GM13976 (cell line): ENCODE data around the gene CCDC126.

ENCODE experiments used
- DNase-seq: peaks from one replicate; pipeline ENCODE4 v3.0.0; 2012; ENCODE audit warnings: low spot score
- in situ Hi-C: fragments of 300-500 bp; cut with MboI; formaldehyde crosslinking; loops from one replicate; pipeline ENCODE4 v1.12.0; 2022; ENCODE audit warnings: low sequenced_read_pairs, mixed read lengths, inconsistent platforms; ENCODE audit not compliant: unreplicated experiment
- TF ChIP-seq, protein P1 (sequence below): IDR thresholded peaks from 2 replicates; pipeline ENCODE4 v1.5.1; 2012; ENCODE audit warnings: borderline replicate concordance, mild to moderate bottlenecking; ENCODE audit not compliant: insufficient read depth; ENCODE audit errors: extremely low read depth, missing control alignments, control extremely low read depth

CCDC126 gene

DNA sequence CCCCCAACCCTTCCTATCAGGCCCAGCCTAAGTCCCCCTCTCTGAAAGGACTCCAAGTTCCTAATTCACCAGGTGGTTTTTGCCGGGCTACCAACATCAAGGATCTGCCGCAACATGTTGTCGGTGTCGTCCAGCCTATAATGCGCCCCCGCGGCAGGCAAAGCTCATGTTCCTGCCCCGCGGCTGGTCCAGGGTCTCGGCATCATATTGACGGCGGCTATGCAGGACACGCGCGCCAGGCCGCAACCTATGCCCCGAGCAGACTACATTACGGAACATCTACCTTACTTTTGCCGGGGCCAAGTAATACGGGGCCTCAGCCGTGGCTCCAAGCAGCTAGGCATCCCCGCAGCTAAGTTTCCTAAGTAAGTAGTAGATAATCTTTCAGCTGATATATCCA, 58.3 kb downstream of the CCDC126 start:
- TF ChIP-seq, protein P1, sequence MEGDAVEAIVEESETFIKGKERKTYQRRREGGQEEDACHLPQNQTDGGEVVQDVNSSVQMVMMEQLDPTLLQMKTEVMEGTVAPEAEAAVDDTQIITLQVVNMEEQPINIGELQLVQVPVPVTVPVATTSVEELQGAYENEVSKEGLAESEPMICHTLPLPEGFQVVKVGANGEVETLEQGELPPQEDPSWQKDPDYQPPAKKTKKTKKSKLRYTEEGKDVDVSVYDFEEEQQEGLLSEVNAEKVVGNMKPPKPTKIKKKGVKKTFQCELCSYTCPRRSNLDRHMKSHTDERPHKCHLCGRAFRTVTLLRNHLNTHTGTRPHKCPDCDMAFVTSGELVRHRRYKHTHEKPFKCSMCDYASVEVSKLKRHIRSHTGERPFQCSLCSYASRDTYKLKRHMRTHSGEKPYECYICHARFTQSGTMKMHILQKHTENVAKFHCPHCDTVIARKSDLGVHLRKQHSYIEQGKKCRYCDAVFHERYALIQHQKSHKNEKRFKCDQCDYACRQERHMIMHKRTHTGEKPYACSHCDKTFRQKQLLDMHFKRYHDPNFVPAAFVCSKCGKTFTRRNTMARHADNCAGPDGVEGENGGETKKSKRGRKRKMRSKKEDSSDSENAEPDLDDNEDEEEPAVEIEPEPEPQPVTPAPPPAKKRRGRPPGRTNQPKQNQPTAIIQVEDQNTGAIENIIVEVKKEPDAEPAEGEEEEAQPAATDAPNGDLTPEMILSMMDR, result no peak
- DNase-seq, result no peak
- in situ Hi-C loops, result no loop called here

DNA sequence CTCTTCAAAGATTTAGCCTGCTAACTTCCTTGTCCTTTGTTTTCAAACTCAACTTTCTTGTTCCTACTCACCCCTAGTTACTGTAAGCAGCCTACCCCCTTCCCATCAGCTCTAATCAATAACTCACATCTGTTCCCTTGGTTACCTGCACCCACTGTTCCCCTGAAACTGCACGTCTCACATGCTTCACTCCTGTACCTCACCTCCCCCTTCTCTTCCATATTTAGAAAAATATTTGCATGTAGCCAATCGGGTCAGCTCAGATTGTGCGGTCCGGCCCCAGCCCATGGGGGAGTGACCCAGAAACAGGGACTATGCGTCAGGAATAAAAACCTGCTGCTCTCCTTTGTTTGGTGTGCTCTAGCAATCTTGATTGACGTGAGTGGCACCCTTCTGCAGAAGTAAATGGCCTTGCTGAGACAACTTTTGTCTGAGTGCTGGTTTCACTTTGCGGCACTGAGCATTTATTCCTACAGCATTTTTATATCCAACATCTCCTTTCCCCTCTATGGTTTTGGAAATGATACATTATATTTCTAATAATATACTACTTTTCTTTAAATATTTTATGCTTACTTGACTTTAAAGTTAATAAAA, 61.7 kb downstream of the CCDC126 start:
- in situ Hi-C loops, result no loop called here
- TF ChIP-seq, protein P1, result no peak

DNA sequence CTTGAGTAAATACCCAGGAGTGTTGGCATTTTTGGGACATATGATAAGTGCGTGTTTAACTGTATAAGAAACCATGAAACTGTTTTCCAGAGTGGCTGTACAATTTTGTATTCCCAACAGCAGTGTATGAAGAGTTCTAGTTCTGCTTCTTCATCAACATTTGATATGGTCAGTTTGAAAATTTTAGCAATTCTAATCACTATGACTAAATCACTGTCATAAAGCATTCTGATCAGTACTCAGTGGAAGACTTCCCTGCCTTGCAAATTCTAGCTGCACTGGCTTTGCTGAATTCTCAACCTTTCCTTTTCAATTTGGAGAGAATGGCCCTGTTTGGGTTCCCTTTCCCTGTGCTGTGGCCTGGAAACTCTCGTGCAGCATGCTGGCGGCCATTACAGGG, 64.2 kb downstream of the CCDC126 start:
- in situ Hi-C loops, result no loop called here
- TF ChIP-seq, protein P1, result no peak
- DNase-seq, result no peak

More for the DNA sequence above, 61.7 kb downstream of the CCDC126 start:
- no peak for DNase-seq

DNA sequence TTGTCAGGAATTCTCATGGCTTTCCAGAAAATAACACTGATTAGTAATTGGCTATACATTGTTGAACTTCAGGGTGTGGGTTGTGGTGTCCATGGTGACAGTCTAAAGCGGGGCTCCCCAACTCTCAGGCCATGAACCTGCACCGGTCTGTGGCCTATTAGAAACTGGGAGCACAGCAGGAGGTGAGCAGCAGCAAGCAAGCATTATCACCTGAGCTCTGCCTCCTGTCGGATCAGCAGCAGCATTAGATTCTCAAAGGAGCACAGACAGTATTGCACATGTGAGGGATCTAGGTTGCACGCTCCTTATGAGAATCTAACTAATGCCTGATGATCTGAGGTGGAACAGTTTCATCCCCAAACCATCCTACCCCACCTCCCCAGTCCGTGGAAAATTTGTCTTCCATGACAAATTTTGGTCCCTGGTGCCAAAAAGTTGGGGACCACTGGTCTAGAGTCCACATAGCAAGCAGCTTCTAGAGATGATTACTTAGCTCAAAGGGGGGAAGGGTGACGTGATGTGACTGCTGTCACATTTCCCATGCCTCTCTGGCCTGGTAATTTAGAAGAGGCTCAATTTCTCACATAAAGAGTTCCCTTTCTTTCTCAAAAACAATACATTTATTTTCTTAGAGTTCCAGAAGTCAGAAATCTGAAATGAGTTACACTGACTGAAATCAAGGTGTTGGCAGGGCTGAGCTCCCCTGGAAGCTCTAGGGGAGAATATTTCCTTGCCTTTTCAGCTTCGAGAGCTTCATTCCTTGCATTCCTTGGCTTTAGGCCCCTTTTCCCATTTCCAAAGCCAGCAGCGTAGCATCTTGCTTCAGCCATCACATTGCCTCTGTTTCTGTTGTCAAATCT, 65.2 kb downstream of the CCDC126 start:
- TF ChIP-seq, protein P1, result no peak
- no peak for DNase-seq
- in situ Hi-C loops, result no loop called here

DNA sequence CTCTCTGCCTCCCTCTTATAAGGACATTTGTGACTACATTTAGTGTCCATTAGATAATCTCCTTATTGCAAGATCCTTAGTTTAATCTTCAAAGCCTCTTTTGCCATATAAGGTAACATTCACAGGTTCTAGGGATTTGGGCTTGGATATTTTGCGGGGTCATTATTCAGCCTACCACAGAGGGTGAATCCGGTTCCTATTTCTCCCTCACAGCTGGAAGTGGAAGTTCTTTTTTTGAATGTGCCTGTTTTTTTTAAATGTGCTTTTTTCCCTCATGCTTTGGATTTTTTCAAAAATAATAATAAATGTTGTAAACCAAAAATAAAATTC, 65.8 kb downstream of the CCDC126 start:
- no peak for DNase-seq
- TF ChIP-seq, protein P1, result no peak
- in situ Hi-C loops, result no loop called here

DNA sequence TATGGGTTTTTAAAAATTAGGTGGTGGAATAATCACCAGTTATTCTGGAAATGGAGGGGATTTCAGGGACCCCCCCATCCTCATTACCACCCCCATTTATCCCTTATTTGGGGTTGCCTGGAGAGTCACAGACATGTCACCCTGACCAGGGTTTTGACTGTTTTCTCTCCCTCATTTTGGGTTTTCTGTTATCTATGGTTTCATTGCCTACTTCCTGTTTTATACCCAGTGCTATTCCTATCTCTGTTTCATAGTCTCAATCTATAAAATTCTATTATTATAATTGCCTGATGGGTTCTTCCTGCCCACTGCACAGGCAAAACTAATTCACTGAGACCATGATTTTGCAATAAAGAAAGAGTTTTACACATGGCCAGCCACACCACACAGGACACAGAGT, 66.9 kb downstream of the CCDC126 start:
- TF ChIP-seq, protein P1, result no peak
- DNase-seq, result no peak
- in situ Hi-C loops, result no loop called here
